ENCODE data around the gene PRPF31. TPM values are rescaled to one million over a fixed set of nuclear protein-coding genes. Genes with fewer than 3 reads are reported as not detected.
A peak's percentile ranks its signal among the peaks of the same experiment; 100 is the strongest.

The PRPF31 gene
- total RNA-seq, 2 experiments from 2014 or later: 67.5 to 71.8 TPM

DNA sequence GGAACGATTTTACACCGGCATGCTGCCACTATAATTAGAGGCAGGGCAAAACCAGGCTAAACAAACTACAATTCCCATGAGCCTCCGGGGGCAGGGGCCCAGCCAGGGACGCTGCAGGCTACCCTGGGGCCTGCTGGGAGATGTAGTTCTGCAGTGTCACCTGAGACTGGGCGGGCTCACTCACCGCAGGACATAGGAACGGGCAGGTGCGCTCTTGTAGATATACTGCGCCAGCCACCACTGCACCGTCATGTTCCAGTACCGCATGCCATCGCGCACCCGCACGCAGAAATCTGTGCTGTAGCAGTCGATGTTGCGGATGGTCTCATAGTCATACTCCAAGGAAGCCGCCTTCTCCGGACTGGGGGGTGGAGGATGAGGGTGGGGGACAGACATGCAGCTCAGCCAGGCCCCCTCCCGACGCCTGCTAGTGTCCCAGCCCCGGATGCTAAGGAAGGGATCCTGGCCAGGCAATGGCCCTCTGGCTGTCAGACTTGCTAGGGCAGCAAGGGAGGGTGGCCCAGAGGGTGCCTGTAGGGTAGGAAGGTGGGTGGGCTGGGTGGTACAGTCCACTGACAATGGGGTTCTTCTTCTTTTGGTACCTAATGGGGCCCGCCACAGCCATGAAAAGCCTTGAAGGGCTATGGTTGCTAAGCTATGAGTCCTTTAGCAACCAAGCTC lies 63.2 kb downstream of the PRPF31 start:
- H3K36me3 Mint-ChIP-seq (ENCODE audit: low read depth): peaks cover 27% of the 10 kb centered on the region
- H3K4me1 Mint-ChIP-seq (ENCODE audit: low read depth): no peaks in the 10 kb centered on the region
- DNase-seq: peak; percentile 59
- H3K9me3 Mint-ChIP-seq: no peaks in the 10 kb centered on the region
- H3K27ac Mint-ChIP-seq: no peak overlapping the region
- CTCF ChIA-PET: no interaction called here
- intact Hi-C loops (cut with micrococcal nuclease): no loop called here
- H3K4me3 Mint-ChIP-seq: no peak overlapping the region
- H3K27me3 Mint-ChIP-seq (ENCODE audit: low read depth): no peaks in the 10 kb centered on the region

- no peak for DNase-seq
- Mint-ChIP-seq H3K4me1 (ENCODE audit: low read depth) (no peaks in the 10 kb centered on the region), H3K9me3 (no peaks in the 10 kb centered on the region), H3K36me3 (ENCODE audit: low read depth) (peaks cover 29% of the 10 kb centered on the region), H3K27ac (no peak overlapping the region), H3K4me3 (no peak overlapping the region), H3K27me3 (ENCODE audit: low read depth) (no peaks in the 10 kb centered on the region)
- intact Hi-C loops (cut with micrococcal nuclease): no loop called here
- CTCF ChIA-PET: interaction anchor here (0.7 kb wide), 1 partner anchor 1987 kb away, joined by 3 read pairs; no protein-coding TSS in a partner anchor
Measured at GRCh38 chr19:54179262-54179852, 63.8 kb downstream of the PRPF31 start.

DNA sequence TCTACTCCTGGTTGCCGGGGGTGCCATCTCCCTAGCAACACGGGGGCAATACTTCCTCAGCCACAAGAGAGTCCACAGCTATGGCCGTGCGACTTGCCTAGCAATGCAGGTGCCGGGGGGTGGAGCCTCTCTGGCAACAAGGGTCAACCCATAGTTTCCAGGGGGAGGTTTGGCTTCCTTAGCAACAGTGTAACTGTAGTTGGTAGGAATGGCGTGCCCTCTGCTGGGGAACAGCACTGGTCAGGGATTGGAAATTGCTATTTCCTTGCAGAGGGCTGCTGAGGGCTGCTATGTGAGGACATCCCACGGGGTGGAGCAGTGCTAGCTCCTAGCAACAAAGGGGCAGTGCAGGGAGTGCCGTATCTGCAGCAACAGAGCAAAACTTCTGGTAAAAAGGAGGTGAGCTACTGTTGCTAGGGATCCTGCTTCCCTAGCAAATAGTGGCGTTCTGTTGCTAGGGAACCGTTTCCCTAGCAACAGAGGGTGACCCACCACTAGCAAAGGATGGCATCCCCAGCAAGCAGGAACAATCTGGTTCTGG lies 64.4 kb downstream of the PRPF31 start:
- no peaks in the 10 kb centered on the region for H3K27me3 Mint-ChIP-seq (ENCODE audit: low read depth)
- DNase-seq: no peak
- H3K4me3 Mint-ChIP-seq: no peak overlapping the region
- CTCF ChIA-PET: interaction anchor here (0.7 kb wide), 1 partner anchor 1987 kb away, joined by 3 read pairs; no protein-coding TSS in a partner anchor
- H3K9me3 Mint-ChIP-seq: no peaks in the 10 kb centered on the region
- intact Hi-C loops (cut with micrococcal nuclease): no loop called here
- no peak overlapping the region for H3K27ac Mint-ChIP-seq
- H3K36me3 Mint-ChIP-seq (ENCODE audit: low read depth): peaks cover 29% of the 10 kb centered on the region
- H3K4me1 Mint-ChIP-seq (ENCODE audit: low read depth): no peaks in the 10 kb centered on the region

GRCh38 chr19:54180691-54181091 lies 65.1 kb downstream of the PRPF31 start:
- no peaks in the 10 kb centered on the region for H3K9me3 Mint-ChIP-seq
- no peaks in the 10 kb centered on the region for H3K27me3 Mint-ChIP-seq (ENCODE audit: low read depth)
- H3K36me3 Mint-ChIP-seq (ENCODE audit: low read depth): peaks cover 32% of the 10 kb centered on the region
- DNase-seq: no peak
- CTCF ChIA-PET: no interaction called here
- H3K4me1 Mint-ChIP-seq (ENCODE audit: low read depth): no peaks in the 10 kb centered on the region
- intact Hi-C loops (cut with micrococcal nuclease): no loop called here
- no peak overlapping the region for H3K4me3 Mint-ChIP-seq
- H3K27ac Mint-ChIP-seq: no peak overlapping the region

Other genes starting within 250 kb of the PRPF31 start
- 10 to 100 TPM; 13.6 to 13.9 TPM for gene MYADM, start 247.9 kb upstream of the PRPF31 start, total RNA-seq
- not detected for gene PRKCG, start 233.6 kb upstream of the PRPF31 start, total RNA-seq
- gene CACNG7, start 206.5 kb upstream of the PRPF31 start, total RNA-seq: not detected
- not detected for gene CACNG8, start 152.8 kb upstream of the PRPF31 start, total RNA-seq
- gene CACNG6, start 124.1 kb upstream of the PRPF31 start, total RNA-seq: not detected
- gene VSTM1, start 51.9 kb upstream of the PRPF31 start, total RNA-seq: not detected
- not detected for gene TARM1, start 34.4 kb upstream of the PRPF31 start, total RNA-seq
- under 1 TPM; 0.17 to 0.36 TPM for gene OSCAR, start 15.0 kb upstream of the PRPF31 start, total RNA-seq
- 100 to 1,000 TPM; 110 to 120 TPM for gene NDUFA3, start 12.9 kb upstream of the PRPF31 start, total RNA-seq
- 10 to 100 TPM; 17.0 to 17.3 TPM for gene TFPT, start 97 bp upstream of the PRPF31 start, total RNA-seq
- gene CNOT3, start 22.0 kb downstream of the PRPF31 start, total RNA-seq: 10 to 100 TPM; 50.4 to 58.3 TPM
- gene LENG1, start 44.0 kb downstream of the PRPF31 start, total RNA-seq: 1 to 10 TPM; 4.7 to 5.6 TPM
- gene TMC4, start 57.4 kb downstream of the PRPF31 start, total RNA-seq: under 1 TPM in 1 of 2 experiments, not detected in 1; 0.24 TPM
- gene MBOAT7, start 73.8 kb downstream of the PRPF31 start, total RNA-seq: 10 to 100 TPM; 33.7 to 36.1 TPM
- gene TSEN34, start 75.6 kb downstream of the PRPF31 start, total RNA-seq: 1 to 10 TPM; 8.0 to 8.5 TPM
- 1,000 to 10,000 TPM; 1,883 to 1,912 TPM for gene RPS9, start 85.1 kb downstream of the PRPF31 start, total RNA-seq
- gene LILRB3, start 107.3 kb downstream of the PRPF31 start, total RNA-seq: not detected
- not detected for gene LILRA6, start 127.0 kb downstream of the PRPF31 start, total RNA-seq
- gene LILRB5, start 141.5 kb downstream of the PRPF31 start, total RNA-seq: not detected
- gene LILRB2, start 165.4 kb downstream of the PRPF31 start, total RNA-seq: not detected
- not detected for gene LILRA5, start 197.4 kb downstream of the PRPF31 start, total RNA-seq
- not detected for gene LILRA4, start 223.4 kb downstream of the PRPF31 start, total RNA-seq
- gene LAIR1, start 249.2 kb downstream of the PRPF31 start, total RNA-seq: 1 to 10 TPM; 5.2 to 5.7 TPM

Measured in activated naive CD4-positive, alpha-beta T cell treated with anti-CD3 and anti-CD28 coated beads for 36 hours (primary cell).